Activated naive CD8-positive, alpha-beta T cell treated with anti-CD3 and anti-CD28 coated beads, Interleukin-2, amount 50 U/mL, for 16 hours (primary cell): ENCODE measurements around the gene SLC35G4.
"Not testable (repeated sequence)": the region's sequence is repeated elsewhere in the genome, so short reads cannot be mapped to it uniquely, and the experiment has no call there.

Experiments used
- DNase-seq: peaks from one replicate; pipeline ENCODE4 v3.0.0-alpha.2; 2020; ENCODE audit warnings: low read depth, low spot score

SLC35G4 gene

DNA sequence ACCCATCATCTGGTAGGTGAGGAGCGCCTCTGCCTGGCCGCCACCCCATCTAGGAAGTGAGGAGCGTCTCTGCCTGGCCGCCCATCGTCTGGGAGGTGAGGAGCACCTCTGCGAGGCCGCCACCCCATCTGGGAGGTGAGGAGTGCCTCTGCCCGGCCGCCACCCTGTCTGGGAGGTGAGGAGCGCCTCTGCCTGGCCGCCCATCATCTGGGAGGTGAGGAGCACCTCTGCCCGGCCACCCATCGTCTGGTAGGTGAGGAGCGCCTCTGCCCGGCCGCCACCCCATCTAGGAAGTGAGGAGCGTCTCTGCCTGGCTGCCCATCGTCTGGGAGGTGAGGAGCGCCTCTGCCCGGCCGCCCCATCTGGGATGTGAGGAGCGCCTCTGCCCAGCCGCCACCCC lies 4.2 kb downstream of the SLC35G4 start:
- DNase-seq = not testable (repeated sequence)

DNA sequence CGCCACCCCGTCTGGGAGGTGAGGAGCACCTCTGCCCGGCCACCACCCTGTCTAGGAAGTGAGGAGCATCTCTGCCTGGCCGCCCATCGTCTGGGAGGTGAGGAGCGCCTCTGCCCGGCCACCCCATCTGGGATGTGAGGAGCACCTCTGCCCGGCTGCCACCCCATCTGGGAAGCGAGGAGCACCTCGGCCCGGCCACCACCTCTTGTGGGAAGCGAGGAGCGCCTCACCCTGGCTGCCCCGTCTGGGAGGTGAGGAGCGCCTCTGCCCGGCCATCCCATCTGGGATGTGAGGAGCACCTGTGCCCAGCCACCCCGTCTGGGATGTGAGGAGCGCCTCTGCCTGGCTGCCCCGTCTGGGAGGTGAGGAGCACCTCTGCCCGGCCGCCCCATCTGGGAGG lies 4.6 kb downstream of the SLC35G4 start:
- DNase-seq = not testable (repeated sequence)

DNA sequence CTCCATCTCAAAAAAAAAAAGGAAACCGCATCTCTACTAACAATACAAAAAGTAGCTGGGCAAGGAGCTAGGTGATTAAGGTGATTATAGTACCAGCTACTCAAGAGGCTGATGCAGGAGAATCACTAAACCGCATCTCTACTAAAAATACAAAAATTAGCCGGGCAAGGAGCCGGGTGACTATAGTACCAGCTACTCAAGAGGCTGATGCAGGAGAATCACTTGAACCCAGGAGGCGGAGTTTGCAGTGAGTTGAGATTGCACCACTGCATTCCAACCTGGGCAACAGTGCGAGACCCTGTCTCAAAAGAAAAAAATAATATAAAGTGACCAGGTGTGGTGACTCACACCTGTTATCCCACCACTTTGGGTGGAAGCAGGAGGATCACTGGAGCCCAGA lies 5.6 kb downstream of the SLC35G4 start:
- DNase-seq = not testable (repeated sequence)

DNA sequence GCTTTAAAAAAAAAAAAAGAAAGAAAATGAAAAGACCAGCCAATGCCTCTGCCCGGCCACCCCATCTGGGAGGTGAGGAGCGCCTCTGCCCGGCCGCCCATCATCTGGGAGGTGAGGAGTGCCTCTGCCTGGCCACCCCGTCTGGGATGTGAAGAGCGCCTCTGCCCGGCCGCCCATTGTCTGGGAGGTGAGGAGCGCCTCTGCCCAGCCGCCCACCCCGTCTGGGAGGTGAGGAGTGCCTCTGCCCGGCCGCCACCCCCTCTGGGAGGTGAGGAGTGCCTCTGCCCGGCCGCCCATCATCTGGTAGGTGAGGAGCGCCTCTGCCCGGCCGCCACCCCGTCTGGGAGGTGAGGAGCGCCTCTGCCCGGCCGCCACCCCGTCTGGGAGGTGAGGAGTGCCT lies 37.9 kb downstream of the SLC35G4 start:
- DNase-seq = not testable (repeated sequence)

DNA sequence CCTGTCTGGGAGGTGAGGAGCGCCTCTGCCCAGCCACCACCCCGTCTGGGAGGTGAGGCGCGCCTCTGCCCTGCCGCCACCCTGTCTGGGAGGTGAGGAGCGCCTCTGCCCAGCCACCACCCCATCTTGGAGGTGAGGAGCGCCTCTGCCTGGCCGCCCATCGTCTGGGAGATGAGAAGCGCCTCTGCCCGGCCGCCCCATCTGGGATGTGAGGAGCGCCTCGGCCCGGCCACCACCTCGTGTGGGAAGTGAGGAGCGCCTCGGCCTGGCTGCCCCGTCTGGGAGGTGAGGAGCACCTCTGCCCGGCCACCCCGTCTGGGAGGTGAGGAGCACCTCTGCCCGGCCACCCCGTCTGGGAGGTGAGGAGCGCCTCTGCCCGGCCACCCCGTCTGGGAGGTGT lies 38.4 kb downstream of the SLC35G4 start:
- DNase-seq = not testable (repeated sequence)

DNA sequence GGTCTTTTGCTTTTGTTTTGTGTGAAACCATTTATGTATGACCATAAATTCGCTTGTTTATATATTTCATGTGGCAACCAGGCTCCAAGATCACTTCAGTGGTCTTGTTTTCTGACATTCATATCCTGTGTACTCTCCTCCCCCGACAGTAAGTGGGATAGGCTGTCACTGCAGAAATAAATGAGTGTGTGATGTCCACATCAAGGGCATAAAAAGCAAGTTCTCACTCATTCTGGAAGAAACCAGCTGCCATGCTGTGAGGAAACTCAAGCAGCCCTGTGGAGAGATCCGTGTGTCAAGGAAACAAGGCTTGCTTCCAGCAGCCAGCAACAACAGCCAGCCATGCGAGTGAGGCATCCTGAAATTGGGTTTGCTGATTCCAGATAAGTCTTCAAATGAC lies 40.4 kb downstream of the SLC35G4 start:
- DNase-seq = no peak

DNA sequence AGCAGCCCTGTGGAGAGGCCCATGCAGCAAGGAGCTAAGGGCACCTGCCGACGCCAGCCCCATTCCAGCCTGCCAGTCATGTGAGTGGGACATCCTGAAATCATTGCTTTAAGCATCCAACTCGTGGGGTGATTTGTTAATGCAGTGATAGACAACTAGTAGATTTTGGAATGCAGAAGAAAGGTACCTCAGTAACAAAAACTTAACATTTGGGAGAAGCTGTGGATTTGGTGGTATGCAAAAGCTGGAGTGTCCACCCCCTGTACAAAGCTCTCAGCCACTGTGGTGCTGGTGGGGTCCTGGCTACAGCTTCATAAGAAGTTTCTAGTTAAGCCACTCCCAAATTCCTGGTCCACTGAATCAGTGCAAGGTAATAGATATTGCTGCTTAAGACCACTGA lies 42.5 kb downstream of the SLC35G4 start:
- no peak for DNase-seq

DNA sequence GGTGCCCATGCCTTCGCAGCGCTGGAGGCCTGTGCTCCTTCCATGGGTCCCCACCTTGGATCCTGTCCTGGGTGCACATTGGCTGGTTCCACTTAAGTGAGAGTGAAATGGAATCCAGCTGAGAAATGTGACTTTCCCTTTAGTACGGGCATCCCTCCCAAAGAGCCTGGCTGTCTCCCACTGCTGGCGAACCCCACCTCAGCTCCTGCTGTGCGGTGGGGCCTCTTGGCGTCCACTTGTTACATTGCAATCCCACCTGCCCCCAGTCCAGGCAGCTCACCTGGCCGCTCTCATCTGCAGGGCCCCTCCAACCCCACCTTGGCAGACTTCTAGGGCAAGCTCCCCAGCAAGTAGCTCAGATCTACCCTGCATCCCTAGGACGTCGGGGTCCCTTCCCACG lies 44.1 kb downstream of the SLC35G4 start:
- no peak for DNase-seq

DNA sequence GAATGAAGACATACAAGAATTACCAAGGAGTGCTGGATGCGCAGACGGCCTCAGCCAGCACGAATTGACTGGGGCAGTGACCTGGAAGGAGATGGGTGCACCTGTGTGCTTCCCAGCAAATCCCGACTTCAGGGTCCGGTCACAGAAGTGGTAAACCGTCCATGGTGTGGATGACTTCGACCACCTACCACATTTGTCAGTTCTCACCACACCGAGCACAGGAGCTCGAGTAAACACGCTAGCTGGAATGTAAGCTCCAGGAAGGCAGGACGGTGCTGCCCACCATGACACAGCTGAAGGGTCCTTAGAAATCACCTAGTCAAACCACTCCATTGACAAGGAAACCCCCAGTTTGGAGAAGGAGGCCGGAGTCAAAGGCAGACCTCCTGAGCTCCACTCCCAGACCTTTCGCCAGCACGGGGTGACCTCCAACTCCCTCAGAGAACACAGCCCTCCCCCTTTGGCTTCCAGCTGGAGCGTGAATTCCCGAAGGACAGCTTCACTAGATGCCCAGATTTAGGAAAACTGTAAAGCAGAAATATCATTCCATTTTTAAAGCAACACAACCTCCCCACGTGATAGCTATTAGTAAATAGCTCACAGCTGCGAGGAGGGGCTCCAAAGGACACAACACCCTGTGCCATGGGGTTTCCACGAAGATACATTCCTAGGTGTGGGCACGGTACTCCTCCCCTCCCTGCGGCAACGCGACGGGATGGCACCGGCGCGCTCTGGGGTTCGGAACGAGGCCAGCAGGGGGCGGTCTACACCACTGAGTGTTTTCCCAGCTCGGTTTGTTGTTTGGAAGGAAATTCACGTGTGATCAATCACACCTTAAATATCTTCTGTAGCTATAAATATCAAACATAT lies 45.6 kb downstream of the SLC35G4 start:
- no peak for DNase-seq

DNA sequence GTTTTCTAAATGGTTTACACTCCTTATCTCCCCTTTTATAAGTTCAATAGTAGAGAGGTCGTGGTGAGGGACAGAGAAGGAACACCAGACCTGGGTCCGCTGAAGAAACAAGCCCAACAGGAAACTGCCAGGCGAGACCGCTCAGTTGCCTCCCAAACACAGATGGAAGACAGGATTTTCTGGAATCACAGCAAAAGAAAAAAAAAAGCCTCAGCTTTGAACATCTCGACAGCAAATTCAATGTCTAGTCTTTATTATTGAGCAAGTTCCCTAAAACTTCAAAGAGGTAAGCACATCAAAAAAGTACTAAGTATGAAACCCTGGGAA lies 46.2 kb downstream of the SLC35G4 start:
- no peak for DNase-seq

DNA sequence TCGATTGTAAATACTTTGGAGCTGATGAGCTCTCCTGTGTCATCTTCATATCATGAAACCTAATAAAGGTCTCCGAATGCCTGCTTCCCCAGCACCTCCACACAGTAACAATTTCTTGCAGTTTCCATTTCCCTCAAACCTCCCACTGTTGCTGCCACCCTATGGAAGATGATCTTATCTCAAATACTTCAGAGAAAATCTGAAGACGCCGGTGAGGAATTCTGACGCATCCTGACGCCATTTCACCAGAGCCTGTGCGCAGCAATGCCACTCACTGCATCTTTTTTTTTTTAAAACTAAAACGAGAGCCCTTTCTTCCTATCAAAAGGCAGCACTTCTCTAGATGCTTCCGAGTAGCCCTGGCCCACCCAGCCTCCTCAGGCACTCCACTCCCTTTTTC lies 47.8 kb downstream of the SLC35G4 start:
- DNase-seq = no peak

DNA sequence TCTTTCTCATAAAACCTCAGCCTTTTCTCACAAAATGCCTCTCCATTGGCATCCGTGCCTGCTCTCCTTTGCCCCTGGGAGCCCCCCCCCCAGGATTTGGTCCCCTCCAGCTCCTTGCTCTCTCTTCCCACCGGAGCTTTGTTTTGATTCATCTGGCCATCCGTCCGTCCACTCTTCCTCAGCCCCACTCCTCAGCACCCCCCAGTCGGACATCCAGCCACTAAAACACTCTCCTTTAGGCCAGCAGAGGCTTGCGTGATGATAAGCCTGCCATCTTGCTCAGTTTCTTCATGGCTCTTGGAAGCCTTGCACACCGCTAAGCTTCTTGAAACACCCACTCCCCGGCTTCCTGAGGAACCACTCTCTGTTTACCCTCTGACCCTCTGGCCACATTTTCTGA lies 48.2 kb downstream of the SLC35G4 start:
- DNase-seq = no peak

DNA sequence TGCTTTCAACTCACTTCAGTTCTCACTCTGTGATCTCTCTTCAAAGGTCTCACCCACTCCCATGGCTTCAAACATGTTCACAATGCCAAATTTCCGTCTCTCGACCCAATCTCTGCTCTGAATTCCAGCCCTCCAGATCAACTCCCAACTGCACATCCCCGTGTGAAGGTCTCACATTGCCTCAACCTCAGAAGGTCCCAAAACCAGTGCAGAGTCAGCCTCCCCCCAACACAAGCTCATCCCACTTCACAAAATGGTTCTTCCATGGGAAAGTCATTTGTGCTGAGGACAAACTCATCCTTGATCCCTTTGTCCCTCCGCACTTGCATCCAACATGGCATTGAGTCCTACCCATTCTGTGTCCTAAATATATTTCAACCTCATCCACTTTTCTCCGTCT lies 48.6 kb downstream of the SLC35G4 start:
- no peak for DNase-seq

DNA sequence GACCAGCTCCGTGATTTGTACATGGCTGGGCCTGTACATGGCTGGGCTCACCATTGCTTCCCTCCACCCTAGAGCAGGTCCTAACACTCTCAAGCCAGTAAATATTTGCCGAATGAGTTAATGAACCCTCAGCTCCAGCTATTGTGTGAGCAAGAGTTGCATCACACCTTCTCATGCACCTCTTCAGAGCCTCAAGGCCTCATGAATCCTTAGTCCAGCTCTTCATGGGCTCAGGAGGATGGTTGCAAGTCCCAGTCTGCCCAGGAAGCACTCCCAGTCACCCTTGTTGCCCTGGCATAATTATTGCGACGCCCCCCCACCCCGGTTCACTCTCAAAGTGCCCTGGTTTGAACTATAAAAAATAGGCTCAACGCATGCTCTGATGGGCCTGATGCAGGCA lies 49.6 kb downstream of the SLC35G4 start:
- no peak for DNase-seq
